Lung (tissue), 12 donors: Measurements from ENCODE around the gene NUDT13. TPM values are rescaled to one million over a fixed set of nuclear protein-coding genes. Genes with fewer than 3 reads are reported as not detected.

Source experiments
- ATAC-seq: fragments of 200-7000 bp; cut with Tn5 transposase; one replicate; pipeline ENCODE4 v1.9.1; 2020; ENCODE audit warnings: moderate number of reproducible peaks; ENCODE audit not compliant: insufficient read depth, low FRiP score
- DNase-seq, 3 donors: peaks; one replicate each; pipeline ENCODE4 v3.0.0-alpha.2; 2013 to 2017
- H3K27ac ChIP-seq, 2 donors: one replicate each; pipeline ENCODE4 v1.5.1; 2013; ENCODE audit warnings: mild to moderate bottlenecking in 2 of 2, moderate library complexity in 2 of 2, control low read depth in 1 of 2, inconsistent platforms in 1 of 2, low read depth in 1 of 2, low read length in 1 of 2
- H3K27me3 ChIP-seq, 3 donors: one replicate each; pipeline ENCODE4 v1.5.1; 2013; ENCODE audit warnings: low read length in 2 of 3; ENCODE audit not compliant: control insufficient read depth in 3 of 3, insufficient read depth in 3 of 3
- H3K36me3 ChIP-seq, 4 donors: one replicate each; pipeline ENCODE4 v1.5.1; 2013; ENCODE audit warnings: low read length in 4 of 4, mild to moderate bottlenecking in 1 of 4, moderate library complexity in 1 of 4; ENCODE audit not compliant: control insufficient read depth in 4 of 4, insufficient read depth in 4 of 4
- H3K4me1 ChIP-seq, 5 donors: one replicate each; pipeline ENCODE4 v1.5.1; 2013; ENCODE audit warnings: low read length in 5 of 5, mild to moderate bottlenecking in 2 of 5, moderate library complexity in 1 of 5; ENCODE audit not compliant: control insufficient read depth in 5 of 5, insufficient read depth in 5 of 5
- H3K4me3 ChIP-seq: one replicate; pipeline ENCODE4 v1.5.1; 2013; ENCODE audit warnings: mild to moderate bottlenecking, control low read depth, moderate library complexity
- H3K9ac ChIP-seq, 2 donors: one replicate each; pipeline ENCODE4 v1.5.1; 2013; ENCODE audit warnings: low read length in 2 of 2, control low read depth in 1 of 2; ENCODE audit not compliant: insufficient read depth in 1 of 2
- H3K9me3 ChIP-seq, 4 donors: one replicate each; pipeline ENCODE4 v1.5.1; 2013; ENCODE audit warnings: low read length in 3 of 4, mild to moderate bottlenecking in 1 of 4, moderate library complexity in 1 of 4; ENCODE audit not compliant: control insufficient read depth in 4 of 4, insufficient read depth in 3 of 4
- WGBS, 2 donors: extraction: QIAGEN DNeasy Blood & Tissue Kit; methylation state at CpG; one replicate each; pipeline ENCODE4 v1.1.7; 2013; 5-methylcytosine and 5-hydroxymethylcytosine counted together
- polyA plus RNA-seq, 2 donors: library from polyadenylated mRNA; stranded (reverse); fragments of 200-250 nt; gene quantifications; one replicate each; pipeline ENCODE4 v1.2.1, GENCODE V29; 2013
- total RNA-seq, 2 donors: library from RNA; depleted of rRNA in 1 of 2; stranded (reverse); fragments of >200 nt in 1 of 2; gene quantifications; one replicate each; pipeline ENCODE4 v1.2.1, GENCODE V29; 2014 to 2021
- TF ChIP-seq, protein P1 (sequence below): IDR thresholded peaks from 2 replicates; pipeline ENCODE4 v1.5.1; 2012; ENCODE audit warnings: mild to moderate bottlenecking; ENCODE audit errors: control extremely low read depth, extremely low read depth
- donor health status: control.
- donor health status: control.
- donor health status: Bipolar disorder and iron deficiency.
- donor health status: healthy.
- donor health status: DM: yes; HTN: yes; CAD: no.

NUDT13 gene
- total and polyA plus RNA-seq, 4 donors, result 1.4 to 4.2 (median 3.1) TPM

- Histone ChIP-seq H3K4me3 (no peak overlapping the region), H3K4me1 (peaks cover 0 to 4% (median 0%) of the 10 kb centered on the region in 5 donors), H3K27me3 (no peaks in the 10 kb centered on the region), H3K9ac (no peak overlapping the region), H3K27ac (peak overlapping the region in 1 of 2 donors; percentile 76), H3K9me3 (no peaks in the 10 kb centered on the region), H3K36me3 (peaks cover 0 to 9% (median 2%) of the 10 kb centered on the region in 4 donors)
- TF ChIP-seq, protein P1, sequence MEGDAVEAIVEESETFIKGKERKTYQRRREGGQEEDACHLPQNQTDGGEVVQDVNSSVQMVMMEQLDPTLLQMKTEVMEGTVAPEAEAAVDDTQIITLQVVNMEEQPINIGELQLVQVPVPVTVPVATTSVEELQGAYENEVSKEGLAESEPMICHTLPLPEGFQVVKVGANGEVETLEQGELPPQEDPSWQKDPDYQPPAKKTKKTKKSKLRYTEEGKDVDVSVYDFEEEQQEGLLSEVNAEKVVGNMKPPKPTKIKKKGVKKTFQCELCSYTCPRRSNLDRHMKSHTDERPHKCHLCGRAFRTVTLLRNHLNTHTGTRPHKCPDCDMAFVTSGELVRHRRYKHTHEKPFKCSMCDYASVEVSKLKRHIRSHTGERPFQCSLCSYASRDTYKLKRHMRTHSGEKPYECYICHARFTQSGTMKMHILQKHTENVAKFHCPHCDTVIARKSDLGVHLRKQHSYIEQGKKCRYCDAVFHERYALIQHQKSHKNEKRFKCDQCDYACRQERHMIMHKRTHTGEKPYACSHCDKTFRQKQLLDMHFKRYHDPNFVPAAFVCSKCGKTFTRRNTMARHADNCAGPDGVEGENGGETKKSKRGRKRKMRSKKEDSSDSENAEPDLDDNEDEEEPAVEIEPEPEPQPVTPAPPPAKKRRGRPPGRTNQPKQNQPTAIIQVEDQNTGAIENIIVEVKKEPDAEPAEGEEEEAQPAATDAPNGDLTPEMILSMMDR, result no peak
- 80 to 92% methylated on average over 1 of the region's 1 CpG for WGBS, 2 donors
- DNase-seq (no peak), ATAC-seq (no peak)
Observed at GRCh38 chr10:73113551-73113950, 3.3 kb downstream of the NUDT13 start.

DNA sequence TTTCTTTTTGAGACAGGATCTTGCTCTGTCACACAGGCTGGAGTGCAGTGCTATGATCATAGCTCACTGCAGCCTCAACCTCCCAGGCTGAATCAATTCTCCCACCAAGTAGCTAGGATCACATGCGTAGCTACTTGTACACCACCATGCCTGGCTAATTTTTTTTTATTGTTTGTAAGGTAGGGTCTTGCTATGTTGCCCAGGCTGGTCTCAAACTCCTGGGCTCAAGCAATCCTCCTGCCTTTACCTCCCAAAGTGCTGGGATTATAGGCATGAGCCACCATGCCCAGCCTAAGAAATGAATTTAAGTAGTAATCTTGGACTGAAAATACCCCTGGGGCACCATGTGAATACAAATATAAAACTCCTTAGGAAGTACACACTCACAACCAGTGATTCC, 5.8 kb downstream of the NUDT13 start:
- Histone ChIP-seq H3K27me3 (no peaks in the 10 kb centered on the region), H3K4me3 (no peak overlapping the region), H3K4me1 (peaks cover 0 to 5% (median 0%) of the 10 kb centered on the region in 5 donors), H3K27ac (no peak overlapping the region), H3K36me3 (peaks cover 0 to 1% (median 0%) of the 10 kb centered on the region in 4 donors), H3K9ac (no peak overlapping the region), H3K9me3 (no peaks in the 10 kb centered on the region)
- ATAC-seq, result no peak
- DNase-seq, result no peak
- TF ChIP-seq, protein P1, result no peak
- WGBS, 2 donors, result 97 to 100% methylated on average over 1 of the region's 1 CpG

DNA sequence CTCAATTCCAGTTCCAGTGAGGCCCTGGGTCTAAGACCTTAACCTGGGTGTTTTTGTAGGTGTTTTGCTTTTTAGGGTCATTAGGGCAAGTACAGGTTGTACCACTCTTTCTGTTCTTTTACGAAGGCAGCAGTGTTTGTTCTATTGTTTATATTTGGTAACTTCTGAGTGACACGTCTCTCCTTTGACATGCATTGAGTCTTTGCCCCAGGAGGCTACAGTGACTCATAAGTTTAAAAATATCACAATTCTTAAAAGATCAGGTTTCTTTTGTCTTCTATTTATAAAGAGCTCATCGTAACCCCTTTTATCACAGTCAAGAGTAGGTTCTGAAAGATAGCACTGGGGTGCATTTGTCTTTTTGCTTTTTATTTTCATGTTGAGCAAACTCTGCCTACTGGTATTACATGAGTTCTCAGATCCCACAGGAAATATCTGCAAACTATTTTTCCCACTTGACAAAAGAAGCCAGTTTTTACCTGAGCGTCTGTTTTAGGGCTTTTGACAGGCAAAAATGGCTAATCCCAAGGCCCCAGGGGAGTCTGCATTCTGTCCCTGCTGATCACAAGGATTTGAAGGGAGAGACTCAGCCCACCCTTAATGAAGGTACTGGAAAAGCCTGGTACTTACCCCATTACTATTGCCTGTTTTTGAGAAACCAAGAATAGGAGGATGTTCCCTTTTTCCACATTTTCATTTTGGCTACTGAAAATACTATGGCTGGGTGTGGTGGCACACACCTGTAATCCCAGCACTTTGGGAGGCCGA, 7.9 kb downstream of the NUDT13 start:
- ATAC-seq (no peak), DNase-seq (no peak)
- H3K4me1 ChIP-seq, result peaks cover 0 to 5% (median 0%) of the 10 kb centered on the region in 5 donors
- no peak overlapping the region for H3K4me3 ChIP-seq
- H3K9me3 ChIP-seq, result no peaks in the 10 kb centered on the region
- H3K27me3 ChIP-seq, result no peaks in the 10 kb centered on the region
- TF ChIP-seq, protein P1, result no peak
- H3K27ac ChIP-seq, result peak overlapping the region in 1 of 2 donors; percentile 99
- H3K9ac ChIP-seq, result no peak overlapping the region
- WGBS, 2 donors, result 58 to 81% methylated on average over 5 of the region's 5 CpGs
- H3K36me3 ChIP-seq, result peaks cover 0 to 2% (median 0%) of the 10 kb centered on the region in 4 donors
